Caco-2 (cell line): Measurements from ENCODE around the gene ANTXRL. TPM values are rescaled to one million over a fixed set of nuclear protein-coding genes. Genes with fewer than 3 reads are reported as not detected.

Experiments used
- BruUV-seq: library from RNA; stranded (reverse); fragments of 400-500 nt; replicated peaks from 2 replicates; lab custom pipeline; 2021; lab: Mats Ljungman, UMichigan
- CTCF ChIA-PET: fragments of 300-600 bp; sonication (Branson Sonifier 250); formaldehyde crosslinking; loops from one replicate; lab custom pipeline; 2022; ENCODE audit warnings: antibody characterized with exemption; lab: Charles Lee
- POLR2A ChIA-PET: fragments of 300-600 bp; sonication (Branson Sonifier 250); formaldehyde crosslinking; loops from one replicate; lab custom pipeline; 2022; ENCODE audit warnings: antibody characterized with exemption; lab: Charles Lee
- DNase-seq, 2 experiments: peaks; one replicate each; pipeline versions ENCODE4 v3.0.0 to v3.0.0-alpha.2; 2020 to 2022
- H3K27me3 ChIP-seq: replicated peaks from 2 replicates; pipeline ENCODE4 v1.6.0; 2011; ENCODE audit warnings: low read length; ENCODE audit not compliant: control insufficient read depth, insufficient read depth
- H3K36me3 ChIP-seq: 2 replicates; pipeline ENCODE4 v1.5.1; 2011; ENCODE audit warnings: low read length; ENCODE audit not compliant: control insufficient read depth, insufficient read depth
- H3K4me1 ChIP-seq: fragments of 250-450 bp; sonication (Bioruptor Pico); 2 replicates; pipeline ENCODE4 v1.5.1; 2020; ENCODE audit warnings: mild to moderate bottlenecking
- H3K4me3 ChIP-seq: 2 replicates; pipeline ENCODE4 v1.5.1; 2011; ENCODE audit warnings: low read depth, mild to moderate bottlenecking, control low read depth, low read length
- H3K9me3 ChIP-seq: fragments of 250-450 bp; sonication (Bioruptor Pico); 2 replicates; pipeline ENCODE4 v1.5.1; 2020; ENCODE audit warnings: mild to moderate bottlenecking, moderate library complexity
- H3K27ac Mint-ChIP-seq: one replicate; pipeline ENCODE4 v1.8.0; 2022; ENCODE audit warnings: mixed read lengths; ENCODE audit not compliant: unreplicated experiment
- H3K27me3 Mint-ChIP-seq: one replicate; pipeline ENCODE4 v1.8.0; 2022; ENCODE audit warnings: mixed read lengths; ENCODE audit not compliant: insufficient read depth, unreplicated experiment
- H3K36me3 Mint-ChIP-seq: one replicate; pipeline ENCODE4 v1.8.0; 2022; ENCODE audit warnings: mild to moderate bottlenecking, mixed read lengths; ENCODE audit not compliant: insufficient read depth, unreplicated experiment
- H3K4me1 Mint-ChIP-seq: one replicate; pipeline ENCODE4 v1.8.0; 2022; ENCODE audit warnings: low read depth, mixed read lengths; ENCODE audit not compliant: unreplicated experiment
- H3K4me3 Mint-ChIP-seq: one replicate; pipeline ENCODE4 v1.8.0; 2022; ENCODE audit warnings: mild to moderate bottlenecking, moderate library complexity, mixed read lengths; ENCODE audit not compliant: unreplicated experiment
- H3K9me3 Mint-ChIP-seq: one replicate; pipeline ENCODE4 v1.8.0; 2022; ENCODE audit warnings: mixed read lengths; ENCODE audit not compliant: unreplicated experiment
- intact Hi-C: fragments of 100-400 bp; cut with micrococcal nuclease; formaldehyde crosslinking; loops from one replicate; pipeline ENCODE4 v1.10.0; 2022; ENCODE audit not compliant: unreplicated experiment
- total RNA-seq: library from RNA; stranded (reverse); gene quantifications from 2 replicates; pipeline ENCODE4 v1.2.3, GENCODE V29; 2022
- TF ChIP-seq, protein P1 (sequence below), 2 experiments: fragments of 200-600 bp in 1 of 2; IDR thresholded peaks; 1 replicate in 1 of 2; 2 replicates in 1 of 2; pipeline versions ENCODE4 v1.5.1 to v1.8.0; 2011 to 2022; ENCODE audit warnings: antibody characterized with exemption in 1 of 2, control low read depth in 1 of 2, inconsistent platforms in 1 of 2, low read depth in 1 of 2, low read length in 1 of 2, mild to moderate bottlenecking in 1 of 2, moderate library complexity in 1 of 2; ENCODE audit not compliant: insufficient read depth in 1 of 2, severe bottlenecking in 1 of 2, unreplicated experiment in 1 of 2

ANTXRL gene
- total RNA-seq, 1 experiment from 2014 or later = not detected

DNA sequence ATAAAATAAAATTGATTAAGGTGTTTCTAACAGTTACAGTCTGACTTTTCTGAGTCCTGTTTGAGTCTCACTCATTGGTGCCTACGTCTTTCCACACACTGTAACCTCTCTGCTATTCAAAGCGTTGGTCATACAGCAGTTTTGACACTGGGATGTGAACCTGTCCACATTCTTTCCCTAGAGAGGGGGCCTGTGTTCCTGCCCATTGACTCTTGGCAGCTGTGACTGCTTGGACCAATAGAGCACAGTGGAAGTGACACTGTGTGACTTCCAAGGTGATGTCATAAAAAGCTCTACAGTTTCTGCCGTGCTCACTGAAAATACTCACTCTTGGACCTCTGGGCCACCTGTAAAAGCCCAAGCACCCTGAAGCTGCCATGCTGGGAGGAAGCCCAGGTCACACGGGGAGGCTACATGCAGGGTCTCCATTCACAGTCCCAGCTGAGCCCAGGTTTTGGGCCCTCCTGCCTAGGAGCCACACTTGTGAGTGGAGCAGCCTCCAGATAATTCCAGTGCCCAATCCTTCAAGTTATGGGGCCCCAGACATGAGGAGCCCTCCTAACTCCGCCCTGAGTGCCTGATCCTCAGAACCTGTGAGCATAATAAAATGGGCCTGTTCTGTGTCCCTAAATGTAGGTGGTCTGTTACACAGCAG is 704 bp upstream of the ANTXRL start:
- Mint-ChIP-seq H3K4me1 (peaks cover 7% of the 10 kb centered on the region), H3K36me3 (peaks cover 4% of the 10 kb centered on the region), H3K27me3 (peaks cover 13% of the 10 kb centered on the region), H3K9me3 (no peaks in the 10 kb centered on the region), H3K4me3 (no peak overlapping the region), H3K27ac (no peak overlapping the region)
- H3K36me3 ChIP-seq = no peaks in the 10 kb centered on the region
- BruUV-seq = no TSS peak
- H3K27me3 ChIP-seq = peaks cover 2% of the 10 kb centered on the region
- TF ChIP-seq, protein P1, sequence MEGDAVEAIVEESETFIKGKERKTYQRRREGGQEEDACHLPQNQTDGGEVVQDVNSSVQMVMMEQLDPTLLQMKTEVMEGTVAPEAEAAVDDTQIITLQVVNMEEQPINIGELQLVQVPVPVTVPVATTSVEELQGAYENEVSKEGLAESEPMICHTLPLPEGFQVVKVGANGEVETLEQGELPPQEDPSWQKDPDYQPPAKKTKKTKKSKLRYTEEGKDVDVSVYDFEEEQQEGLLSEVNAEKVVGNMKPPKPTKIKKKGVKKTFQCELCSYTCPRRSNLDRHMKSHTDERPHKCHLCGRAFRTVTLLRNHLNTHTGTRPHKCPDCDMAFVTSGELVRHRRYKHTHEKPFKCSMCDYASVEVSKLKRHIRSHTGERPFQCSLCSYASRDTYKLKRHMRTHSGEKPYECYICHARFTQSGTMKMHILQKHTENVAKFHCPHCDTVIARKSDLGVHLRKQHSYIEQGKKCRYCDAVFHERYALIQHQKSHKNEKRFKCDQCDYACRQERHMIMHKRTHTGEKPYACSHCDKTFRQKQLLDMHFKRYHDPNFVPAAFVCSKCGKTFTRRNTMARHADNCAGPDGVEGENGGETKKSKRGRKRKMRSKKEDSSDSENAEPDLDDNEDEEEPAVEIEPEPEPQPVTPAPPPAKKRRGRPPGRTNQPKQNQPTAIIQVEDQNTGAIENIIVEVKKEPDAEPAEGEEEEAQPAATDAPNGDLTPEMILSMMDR (IDR thresholded peaks at IDR 0.05; ENCODE audit: insufficient read depth in 1 of 2, low read depth in 1 of 2, low read length in 1 of 2, severe bottlenecking in 1 of 2, unreplicated experiment in 1 of 2) = no peak
- peak in 1 of 2 experiments; percentile 30 for DNase-seq
- no peaks in the 10 kb centered on the region for H3K9me3 ChIP-seq
- no peak overlapping the region for H3K4me3 ChIP-seq
- POLR2A ChIA-PET = no interaction called here
- intact Hi-C loops = loop anchor here (2.0 kb wide), 1 partner anchor 29 kb away; no protein-coding TSS in a partner anchor
- 0 out of 2 replicates have a peak, but pooled peaks cover 3% of the 10 kb centered on the region for H3K4me1 ChIP-seq
- CTCF ChIA-PET = no interaction called here

DNA sequence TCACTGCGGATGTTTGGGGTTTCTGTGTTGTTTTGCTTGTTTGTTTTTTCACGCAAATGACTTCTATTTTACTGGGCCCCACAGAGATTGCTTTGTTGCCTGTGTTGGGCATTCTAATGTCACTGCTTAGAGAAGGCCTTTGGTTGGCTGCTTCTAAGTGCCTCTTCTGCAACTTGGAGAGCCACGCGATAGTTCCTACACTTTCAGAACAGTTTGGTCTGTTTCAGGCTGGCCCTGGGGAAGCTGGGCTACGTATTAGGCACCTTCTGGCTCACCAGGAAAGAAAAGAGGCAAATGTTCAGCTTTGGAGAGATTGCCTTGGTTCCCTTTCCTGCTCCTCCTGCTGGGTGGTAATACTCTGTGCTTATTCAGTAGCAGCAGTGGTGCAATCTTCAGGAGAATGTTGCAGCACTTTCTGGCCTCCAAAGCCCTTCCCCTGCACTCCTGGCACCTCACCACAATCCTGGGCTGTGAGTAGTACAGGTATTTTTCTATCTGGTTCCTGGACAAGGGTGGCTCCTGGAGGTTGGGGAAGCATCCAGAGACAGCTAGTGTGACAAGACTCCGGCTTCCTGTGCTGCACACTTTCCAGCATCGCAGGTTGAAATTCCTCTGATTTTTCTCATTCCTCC is 1.2 kb downstream of the ANTXRL start:
- CTCF ChIA-PET = no interaction called here
- no peak overlapping the region for H3K27ac Mint-ChIP-seq

GRCh38 chr10:46288601-46289206 is 1.9 kb downstream of the ANTXRL start:
- peaks cover 7% of the 10 kb centered on the region for H3K4me1 Mint-ChIP-seq
- ChIA-PET CTCF (no interaction called here), POLR2A (no interaction called here)
- H3K9me3 Mint-ChIP-seq = no peaks in the 10 kb centered on the region
- no TSS peak for BruUV-seq
- peaks cover 4% of the 10 kb centered on the region for H3K36me3 Mint-ChIP-seq
- DNase-seq = peak in 1 of 2 experiments; percentile 17
- H3K27me3 Mint-ChIP-seq = peaks cover 7% of the 10 kb centered on the region
- H3K4me3 Mint-ChIP-seq = no peak overlapping the region
- H3K9me3 ChIP-seq = no peaks in the 10 kb centered on the region
- no peaks in the 10 kb centered on the region; the same call in 1 of the 2 replicates for H3K27me3 ChIP-seq
- H3K4me1 ChIP-seq = 0 out of 2 replicates have a peak, but pooled peaks cover 3% of the 10 kb centered on the region
- intact Hi-C loops = no loop called here
- H3K4me3 ChIP-seq = no peak overlapping the region
- TF ChIP-seq, protein P1 (IDR thresholded peaks at IDR 0.05; ENCODE audit: insufficient read depth in 1 of 2, low read depth in 1 of 2, low read length in 1 of 2, severe bottlenecking in 1 of 2, unreplicated experiment in 1 of 2) = no peak
- no peak overlapping the region for H3K27ac Mint-ChIP-seq
- no peaks in the 10 kb centered on the region for H3K36me3 ChIP-seq

More for the DNA sequence above, 1.2 kb downstream of the ANTXRL start:
- Histone ChIP-seq H3K4me1 (0 out of 2 replicates have a peak, but pooled peaks cover 3% of the 10 kb centered on the region), H3K36me3 (no peaks in the 10 kb centered on the region), H3K4me3 (no peak overlapping the region), H3K27me3 (peaks cover 2% of the 10 kb centered on the region), H3K9me3 (no peaks in the 10 kb centered on the region)
- no peaks in the 10 kb centered on the region for H3K9me3 Mint-ChIP-seq
- TF ChIP-seq, protein P1 (IDR thresholded peaks at IDR 0.05; ENCODE audit: insufficient read depth in 1 of 2, low read depth in 1 of 2, low read length in 1 of 2, severe bottlenecking in 1 of 2, unreplicated experiment in 1 of 2) = no peak
- no peak overlapping the region for H3K4me3 Mint-ChIP-seq
- H3K36me3 Mint-ChIP-seq = peaks cover 4% of the 10 kb centered on the region
- H3K27me3 Mint-ChIP-seq = peaks cover 9% of the 10 kb centered on the region
- H3K4me1 Mint-ChIP-seq = peaks cover 7% of the 10 kb centered on the region
- intact Hi-C loops = no loop called here
- DNase-seq = peak in 1 of 2 experiments; percentile 31
- POLR2A ChIA-PET = no interaction called here
- BruUV-seq = no TSS peak
